GM21423 (cell line): ENCODE measurements around the gene CLN6.
"Not testable (repeated sequence)": the region's sequence is repeated elsewhere in the genome, so short reads cannot be mapped to it uniquely, and the experiment has no call there.

Source experiments
- ATAC-seq: cut with Tn5 transposase; IDR thresholded peaks from one replicate; pipeline ENCODE4 v1.9.1; 2021; ENCODE audit warnings: mild to moderate bottlenecking, moderate library complexity; ENCODE audit not compliant: unreplicated experiment

The CLN6 gene

DNA sequence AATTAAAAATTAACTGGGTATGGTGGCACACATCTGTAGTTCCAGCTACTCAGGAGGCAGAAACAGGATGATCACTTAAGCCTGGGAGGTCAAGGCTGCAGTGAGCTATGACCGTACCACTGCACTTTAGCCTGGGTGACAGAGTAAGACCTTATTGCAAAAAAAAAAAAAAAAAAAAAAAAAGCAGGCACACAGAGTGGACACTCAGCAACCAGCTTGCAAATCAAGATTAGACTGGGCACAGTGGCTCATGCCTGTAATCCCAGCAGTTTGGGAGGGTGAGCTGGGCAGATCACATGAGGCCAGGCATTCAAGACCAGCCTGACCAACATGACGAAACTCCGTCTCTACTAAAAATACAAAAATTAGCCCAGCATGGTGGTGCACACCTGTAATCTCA lies 5.4 kb downstream of the CLN6 start:
- ATAC-seq: no peak

DNA sequence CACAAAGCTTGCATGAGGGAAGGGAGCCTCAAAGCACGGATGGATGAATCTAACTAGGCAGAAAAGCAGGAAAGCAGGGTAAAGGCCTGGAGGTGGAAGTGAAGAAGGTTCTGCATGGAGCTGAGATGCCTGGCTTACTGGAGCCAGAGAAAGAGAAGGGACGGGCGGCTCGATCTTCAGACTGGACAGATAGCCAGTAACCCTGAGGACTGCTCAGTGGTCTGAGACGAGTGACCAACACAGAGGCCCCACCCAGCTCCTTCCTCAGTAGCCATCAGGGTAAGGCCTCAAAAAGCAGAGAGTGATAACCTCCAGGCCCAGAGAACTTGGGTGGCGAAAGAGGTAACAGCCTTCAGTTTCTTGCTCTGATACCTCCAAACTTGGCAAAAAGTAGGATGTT lies 6.4 kb downstream of the CLN6 start:
- ATAC-seq: no peak

DNA sequence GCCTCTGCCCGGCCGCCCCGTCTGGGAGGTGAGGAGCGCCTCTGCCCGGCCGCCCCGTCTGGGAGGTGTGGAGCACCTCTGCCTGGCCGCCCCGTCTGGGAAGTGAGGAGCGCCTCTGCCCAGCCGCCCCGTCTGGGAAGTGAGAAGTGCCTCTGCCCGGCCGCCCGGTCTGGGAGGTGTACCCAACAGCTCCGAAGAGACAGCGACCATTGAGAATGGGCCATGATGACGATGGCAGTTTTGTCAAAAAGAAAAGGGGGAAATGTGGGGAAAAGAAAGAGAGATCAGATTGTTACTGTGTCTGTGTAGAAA lies 7.1 kb downstream of the CLN6 start:
- not testable (repeated sequence) for ATAC-seq

DNA sequence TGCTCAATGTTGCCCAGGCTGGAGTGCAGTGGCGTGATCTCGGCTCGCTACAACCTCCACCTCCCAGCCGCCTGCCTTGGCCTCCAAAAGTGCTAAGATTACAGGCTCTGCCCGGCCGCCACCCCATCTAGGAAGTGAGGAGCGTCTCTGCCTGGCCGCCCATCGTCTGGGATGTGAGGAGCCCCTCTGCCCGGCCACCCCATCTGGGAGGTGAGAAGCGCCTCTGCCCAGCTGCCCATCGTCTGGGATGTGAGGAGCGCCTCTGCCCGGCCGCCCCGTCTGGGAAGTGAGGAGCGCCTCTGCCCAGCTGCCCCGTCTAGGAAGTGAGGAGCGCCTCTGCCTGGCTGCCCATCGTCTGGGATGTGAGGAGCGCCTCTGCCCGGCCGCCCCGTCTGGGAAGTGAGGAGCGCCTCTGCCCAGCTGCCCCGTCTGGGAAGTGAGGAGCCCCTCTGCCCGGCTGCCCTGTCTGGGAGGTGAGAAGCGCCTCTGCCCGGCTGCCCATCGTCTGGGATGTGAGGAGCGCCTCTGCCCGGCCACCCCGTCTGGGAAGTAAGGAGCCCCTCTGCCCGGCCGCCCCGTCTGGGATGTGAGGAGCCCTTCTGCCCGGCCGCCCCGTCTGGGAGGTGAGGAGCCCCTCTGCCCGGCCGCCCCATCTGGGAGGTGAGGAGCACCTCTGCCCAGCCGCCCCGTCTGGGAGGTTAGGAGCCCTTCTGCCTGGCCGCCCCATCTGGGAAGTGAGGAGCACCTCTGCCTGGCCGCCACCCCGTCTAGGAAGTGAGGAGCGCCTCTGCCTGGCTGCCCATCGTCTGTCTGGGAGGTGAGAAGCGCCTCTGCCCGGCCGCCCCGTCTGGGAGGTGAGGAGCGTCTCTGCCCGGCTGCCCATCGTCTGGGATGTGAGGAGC lies 7.7 kb downstream of the CLN6 start:
- not testable (repeated sequence) for ATAC-seq

DNA sequence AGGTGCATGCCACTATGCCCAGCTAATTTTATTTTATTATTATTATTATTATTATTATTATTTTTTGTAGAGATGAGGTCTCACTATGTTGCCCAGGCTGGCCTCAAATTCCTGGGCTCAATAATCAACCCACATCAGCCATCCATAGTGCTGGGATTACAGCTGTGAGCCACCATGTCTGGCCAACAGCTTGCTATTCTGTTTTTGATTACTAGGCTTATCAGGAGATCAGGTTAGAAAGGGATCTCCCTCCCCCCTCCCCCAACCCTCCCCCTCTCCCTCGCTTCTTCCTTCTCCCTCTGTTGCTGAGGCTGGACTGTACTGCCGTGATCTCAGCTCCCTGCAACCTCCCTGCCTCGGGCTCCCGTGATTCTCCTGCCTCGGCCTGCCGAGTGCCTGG lies 8.6 kb downstream of the CLN6 start:
- no peak for ATAC-seq

DNA sequence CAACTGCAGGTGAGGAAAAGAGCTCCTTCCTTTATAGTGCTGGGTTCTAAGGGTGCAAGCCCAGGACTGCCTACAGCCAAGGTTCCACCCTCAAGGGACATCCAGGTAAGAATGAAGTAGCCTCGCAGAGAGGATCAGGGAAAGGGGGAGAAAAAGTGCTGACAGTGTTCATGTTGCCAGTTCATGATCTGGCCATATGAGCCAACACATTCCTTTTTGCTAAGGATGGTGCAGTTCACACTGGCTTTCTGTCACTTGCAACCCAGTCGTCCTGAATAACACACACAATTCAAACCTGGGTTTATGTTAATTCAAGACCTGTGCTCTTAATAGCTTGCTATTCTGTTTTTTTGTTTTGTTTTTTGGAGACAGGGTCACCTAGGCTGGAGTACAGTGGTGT lies 9.0 kb downstream of the CLN6 start:
- no peak for ATAC-seq

DNA sequence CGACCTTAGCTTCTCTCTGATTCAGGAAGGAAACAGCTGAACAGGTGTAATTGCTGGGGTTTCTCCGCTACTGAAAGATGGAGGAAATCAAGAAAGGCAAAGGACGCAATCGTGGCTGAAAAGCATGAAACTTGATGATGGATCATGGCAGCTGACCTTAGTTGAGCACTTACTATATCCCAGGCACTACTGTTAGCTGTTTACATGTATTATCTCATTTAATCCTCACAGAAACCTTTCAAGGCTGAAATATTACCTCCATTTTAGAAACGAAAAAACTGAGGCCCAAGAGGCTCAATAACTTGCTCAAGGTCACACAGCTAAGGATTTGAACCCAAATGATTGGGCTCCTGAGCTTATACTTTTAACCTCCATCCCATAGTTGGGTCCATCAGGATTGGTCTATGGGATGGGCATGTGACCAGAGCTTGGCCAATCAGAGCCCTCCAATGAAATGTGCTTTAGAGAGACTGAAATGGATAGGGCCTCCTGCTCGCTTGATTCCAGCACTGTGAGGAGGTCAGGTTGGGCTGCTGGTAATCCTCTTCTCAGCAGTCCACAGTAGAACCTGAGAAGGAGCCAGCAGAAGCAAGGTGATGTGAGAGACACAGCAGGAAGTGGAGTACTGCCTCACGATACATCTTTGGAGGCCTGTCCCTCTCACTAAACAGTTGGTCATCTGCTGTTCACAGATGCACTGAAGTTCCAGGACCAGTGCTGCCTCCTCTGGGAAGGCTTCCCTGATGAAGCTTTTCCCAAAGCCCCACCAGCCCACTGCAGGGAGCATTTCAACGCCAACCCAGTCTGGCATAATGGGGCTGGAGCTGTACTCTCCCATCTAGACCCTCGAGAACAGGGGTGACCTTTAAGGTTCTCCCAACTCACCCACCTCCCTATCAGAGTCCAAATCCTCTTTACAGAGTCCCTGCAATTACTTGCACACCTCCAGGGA lies 10.4 kb downstream of the CLN6 start:
- ATAC-seq: no peak

DNA sequence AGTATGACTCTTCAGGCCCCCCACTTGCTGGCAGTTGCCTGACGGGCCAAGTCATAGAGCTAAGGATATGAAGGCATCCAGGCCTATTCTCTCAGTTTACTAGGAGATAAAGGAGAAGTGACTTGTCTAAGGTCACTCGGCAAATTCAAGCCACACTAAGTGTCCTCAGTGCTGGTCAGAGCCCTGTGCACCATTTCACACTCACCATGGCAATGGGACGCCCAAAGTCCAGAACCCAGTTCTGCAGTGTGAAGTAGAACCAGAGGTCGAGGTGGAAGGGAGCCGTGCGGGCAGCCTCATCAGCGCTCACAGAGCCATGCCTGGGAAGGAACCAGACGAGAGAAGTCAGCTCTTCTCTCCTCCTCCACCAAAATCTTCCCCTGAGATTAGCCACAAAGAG lies 11.2 kb downstream of the CLN6 start:
- no peak for ATAC-seq

DNA sequence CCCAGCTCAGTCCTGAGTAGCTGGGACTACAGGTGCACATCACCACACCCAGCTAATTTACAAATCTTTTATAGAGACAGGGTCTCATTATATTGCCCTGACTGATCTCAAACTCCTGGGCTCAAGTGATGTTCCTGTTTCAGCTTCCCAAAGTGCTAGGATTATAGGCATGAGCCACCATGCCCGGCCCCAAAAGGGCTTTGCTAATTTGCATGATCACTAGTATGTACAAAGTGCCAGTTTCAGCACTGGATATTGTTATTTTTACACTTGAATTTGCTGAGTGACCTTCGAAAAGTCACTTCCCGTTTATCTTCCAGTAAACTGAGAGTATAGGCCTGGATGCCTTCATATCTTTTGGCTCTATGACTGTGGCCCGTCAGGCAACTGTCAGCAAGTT lies 12.2 kb downstream of the CLN6 start:
- no peak for ATAC-seq

DNA sequence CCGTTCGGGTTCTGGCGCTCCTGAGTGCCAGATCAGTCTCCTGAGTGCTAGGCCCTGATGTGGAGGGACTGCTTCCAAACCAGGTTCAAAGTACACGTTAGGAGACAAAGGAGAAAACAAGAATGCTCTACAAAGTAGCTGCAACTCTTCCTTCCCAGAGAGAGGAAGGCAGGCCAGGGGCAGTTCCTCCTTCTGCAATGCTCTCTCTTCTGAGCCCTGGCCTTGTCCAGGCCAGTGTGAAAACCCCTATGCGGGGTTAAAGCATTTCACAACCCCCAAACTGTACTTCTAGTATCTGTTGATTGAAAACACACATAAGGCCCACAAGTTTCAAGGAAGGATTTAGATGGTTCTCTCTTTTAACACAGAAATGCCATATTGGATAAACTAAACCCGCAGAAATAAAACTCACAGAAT lies 14.7 kb downstream of the CLN6 start:
- ATAC-seq: no peak

DNA sequence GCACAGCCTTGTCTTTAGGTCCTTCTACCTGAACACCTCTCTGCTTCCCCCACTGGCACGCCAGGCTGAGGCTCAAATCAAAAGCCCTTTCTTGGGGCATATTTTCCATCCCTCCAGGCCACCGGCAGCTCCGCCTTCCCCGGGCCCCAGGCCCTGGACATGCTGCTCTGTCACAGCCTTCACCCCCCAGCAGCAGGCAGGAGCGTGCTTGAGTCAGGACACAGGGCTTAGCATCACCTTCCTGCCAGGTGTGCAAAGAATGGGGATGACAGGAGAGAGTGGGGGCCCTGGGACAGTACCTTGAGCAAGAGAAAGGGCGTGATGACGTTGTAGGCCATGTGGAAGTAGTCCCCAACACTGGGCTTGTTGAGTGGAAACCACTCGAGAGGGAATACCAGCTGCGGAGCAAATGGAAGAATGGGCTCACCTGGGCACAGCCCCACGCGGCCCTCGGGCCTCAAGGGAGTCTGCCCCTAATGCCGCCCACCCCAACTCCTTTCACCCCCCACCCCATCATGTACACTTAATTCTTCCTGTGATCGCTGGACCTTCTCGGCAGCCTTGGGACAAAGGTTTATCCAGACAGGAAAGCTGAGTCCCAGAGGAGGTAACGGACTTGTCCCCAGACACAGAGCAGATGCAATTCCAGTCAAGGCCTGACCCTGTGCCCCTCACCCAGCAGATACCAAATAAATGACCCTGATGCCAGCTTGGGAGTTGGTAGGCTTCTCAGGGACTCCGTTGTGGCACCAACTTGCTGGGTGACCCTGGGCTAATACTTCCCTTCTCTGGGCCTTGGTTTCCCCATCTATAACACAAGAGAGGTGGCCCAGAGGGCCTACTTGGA lies 15.3 kb downstream of the CLN6 start:
- ATAC-seq: no peak

DNA sequence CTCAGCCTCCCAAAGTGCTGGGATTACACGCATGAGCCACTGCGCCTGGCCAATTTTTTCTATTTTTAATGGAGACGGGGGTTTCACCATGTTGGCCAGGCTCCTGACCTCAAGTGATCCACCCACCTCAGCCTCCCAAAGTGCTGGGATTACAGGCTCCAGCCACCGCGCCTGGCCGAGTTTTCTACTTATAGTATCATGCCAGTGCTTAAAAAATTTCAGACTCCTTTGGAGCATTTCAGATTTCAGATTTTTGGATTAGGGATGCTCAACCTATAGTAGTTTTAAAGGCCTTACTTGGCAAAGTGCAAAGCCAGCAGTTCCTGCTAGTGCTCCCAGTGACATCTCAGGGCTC lies 16.1 kb downstream of the CLN6 start:
- not testable (repeated sequence) for ATAC-seq

DNA sequence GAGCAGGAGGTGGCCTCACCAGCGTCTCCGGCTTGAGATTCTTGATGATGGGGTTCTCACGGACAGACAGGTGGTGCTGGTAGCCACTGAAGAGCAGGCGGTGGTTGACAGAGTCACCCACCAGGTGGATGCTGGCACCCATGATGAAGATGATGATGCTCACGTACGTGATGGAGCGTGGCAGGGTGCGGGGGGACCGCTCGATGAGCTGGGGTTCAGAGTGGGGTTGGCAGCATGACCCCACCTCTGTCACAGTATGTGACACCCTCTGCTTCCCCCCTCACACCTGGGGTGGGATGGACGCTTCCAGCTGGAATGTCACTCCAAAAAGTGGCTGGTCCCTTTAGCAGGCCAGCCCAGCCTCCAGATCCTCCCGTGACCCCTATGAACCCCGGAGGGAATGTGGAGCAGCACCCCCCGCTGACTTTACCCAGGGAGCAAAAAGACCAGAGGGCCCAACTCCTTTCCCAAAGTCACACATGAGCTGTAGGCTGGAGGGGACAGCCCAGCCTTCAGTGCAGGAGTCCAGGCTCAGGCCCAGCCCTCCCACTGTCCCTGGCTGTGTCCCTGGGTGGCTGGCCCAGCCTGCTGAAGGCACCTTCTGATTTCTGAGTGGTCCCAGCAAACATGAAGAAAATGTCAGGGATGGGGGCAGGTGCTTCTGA lies 17.7 kb downstream of the CLN6 start:
- ATAC-seq: no peak

DNA sequence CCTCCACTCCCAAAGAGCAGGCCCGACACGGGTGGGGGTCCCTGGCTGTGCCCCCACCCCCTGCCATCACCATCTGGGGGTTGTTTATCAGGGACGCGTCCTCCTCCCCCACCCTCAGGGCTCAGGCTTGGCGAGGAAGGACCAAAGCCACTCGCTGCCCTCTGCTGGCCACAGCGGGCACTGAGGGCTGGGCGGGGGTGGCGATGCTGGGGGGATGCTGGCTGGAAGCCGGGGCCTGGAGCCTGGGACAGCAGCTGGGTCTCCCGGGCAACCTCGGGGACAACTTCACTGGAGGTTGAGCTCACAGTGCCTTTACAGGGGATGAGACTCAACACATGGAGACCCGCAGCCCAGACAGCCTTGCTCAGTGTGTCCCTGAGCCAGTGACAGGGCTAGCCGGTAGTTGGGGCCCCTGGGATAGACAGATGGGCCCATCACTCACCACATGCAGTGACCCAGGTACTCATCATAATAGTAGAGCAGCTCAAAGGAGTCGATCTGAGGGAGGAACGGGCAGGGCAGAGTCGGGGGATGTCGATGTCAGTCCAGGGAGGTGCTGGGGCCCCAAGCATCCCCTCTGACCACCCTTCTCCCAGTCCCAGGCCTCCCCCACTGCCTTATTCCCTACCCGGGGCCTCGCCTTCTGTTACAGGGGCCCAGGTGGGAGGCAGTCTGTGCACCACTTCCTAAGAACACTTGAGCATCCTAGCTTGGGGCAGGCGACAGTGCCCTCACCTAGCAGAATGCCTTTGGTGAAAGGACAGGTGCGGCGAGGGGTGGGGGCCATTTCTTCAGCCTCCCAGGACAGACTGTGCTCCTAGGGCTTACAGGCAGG lies 18.5 kb downstream of the CLN6 start:
- ATAC-seq: no peak

DNA sequence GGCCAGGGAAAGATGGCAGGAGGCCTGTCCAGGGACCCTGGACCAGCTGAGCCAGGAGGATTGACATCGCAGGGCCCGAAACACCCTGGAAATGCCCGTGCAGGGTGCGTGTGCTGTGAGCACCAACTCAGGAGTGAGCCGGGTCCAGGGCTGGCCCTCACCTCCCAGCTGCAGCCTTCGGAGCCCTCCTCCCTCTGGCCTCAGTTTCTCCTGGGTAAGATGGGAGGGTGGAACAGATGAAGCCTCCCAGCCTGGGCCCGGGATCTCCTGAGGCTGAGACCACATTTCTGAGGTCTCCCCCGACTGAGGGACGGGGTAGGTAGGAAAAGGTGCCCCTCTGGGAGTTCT lies 19.1 kb downstream of the CLN6 start:
- ATAC-seq: no peak

DNA sequence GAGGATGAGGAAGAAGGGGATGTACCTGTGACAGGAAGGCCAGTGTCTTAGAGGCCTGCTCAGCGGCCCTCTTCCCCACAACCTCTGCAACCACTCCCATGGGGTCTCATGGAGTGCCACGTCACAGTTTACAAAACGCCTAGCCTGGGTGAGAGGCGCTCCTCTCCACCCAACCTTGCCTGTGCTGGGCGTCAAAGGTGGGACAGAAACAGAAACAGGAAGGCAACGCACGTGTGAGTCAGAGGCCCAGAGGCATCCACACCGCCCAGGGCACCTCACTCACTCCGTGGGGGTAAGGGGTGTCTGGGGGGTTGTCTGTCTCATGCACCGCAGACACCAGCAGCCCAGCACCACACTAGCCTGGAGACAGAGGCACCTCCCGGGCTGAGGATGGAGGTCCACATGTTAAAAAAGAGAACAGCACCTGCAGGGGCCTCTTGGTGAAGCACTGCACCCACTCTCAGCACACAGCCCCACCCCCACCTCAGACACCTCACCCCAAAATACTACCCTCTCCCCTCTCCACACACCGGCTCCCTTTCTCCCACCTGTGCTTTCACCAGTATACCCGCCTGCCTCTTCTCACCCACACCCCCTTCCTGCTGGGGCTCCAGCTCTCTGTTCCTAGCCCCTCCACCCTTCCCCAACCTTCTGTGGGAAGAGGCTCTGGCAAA lies 19.7 kb downstream of the CLN6 start:
- peak; percentile 48 for ATAC-seq

DNA sequence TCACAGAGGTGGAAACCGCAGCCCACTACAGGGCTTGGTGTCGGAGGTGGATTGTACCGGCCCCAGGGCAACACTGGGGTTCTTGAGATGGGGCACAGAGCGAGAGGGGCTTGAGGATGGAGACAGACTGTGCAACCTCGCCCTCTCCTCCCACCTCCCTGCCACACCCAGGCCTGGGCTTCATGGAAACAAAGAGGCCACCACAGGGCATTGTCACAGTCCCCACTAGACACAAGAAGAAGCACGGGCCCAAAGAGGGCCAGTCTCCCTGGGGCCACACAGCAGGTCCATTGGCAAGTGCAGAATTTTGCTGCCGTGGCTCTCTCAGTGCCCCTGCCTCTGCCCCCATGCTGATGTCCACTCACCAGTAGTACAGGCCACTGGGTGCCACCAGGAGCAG lies 20.3 kb downstream of the CLN6 start:
- ATAC-seq: no peak

DNA sequence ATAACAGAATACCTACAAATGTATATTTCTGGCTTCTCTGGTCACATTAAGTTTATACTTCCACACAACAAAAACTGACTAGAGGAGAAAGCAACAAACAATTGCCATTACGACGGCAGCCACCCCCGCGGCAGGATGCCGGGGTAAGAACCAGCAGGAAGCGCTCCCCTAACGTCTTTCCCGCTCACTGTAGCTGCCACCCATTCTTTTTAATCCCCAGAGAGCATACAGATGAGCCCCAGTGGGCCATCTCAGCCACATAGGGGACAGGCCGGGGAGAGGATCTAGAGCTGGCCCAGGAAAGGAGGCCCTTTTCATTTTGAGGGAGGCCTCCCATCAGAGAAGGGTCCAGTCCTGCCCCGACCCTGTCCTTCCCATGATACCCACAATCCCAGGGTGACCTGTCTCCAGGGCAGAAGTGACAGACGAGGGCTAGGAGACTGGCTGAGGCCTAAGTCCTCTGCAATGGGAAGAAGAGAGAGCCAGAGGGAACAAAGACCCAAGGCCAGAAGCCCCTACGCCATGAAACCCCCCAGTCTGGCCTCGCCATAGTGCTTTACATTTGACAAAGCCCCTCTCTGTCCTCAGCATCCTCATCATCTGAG lies 20.8 kb downstream of the CLN6 start:
- ATAC-seq: no peak

DNA sequence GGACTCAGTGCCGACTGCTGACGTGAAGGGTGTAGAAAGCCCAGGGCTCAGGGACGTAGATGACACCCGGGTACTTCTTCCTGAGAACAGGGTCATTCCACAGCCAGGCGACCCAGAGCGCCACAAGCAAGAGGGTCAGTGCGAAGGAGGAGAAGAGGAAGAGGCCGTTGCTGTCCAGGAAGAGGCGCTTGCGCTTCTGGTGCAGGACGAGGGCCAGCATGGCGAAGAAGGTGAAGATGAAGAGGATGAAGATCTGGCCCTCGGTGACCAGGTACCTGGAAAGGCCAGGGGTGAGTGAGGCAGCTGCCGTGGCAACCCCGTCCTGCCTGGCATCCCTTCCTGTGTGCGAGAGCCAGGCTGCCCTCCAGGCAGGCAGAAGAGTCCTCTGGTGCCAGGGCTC lies 21.4 kb downstream of the CLN6 start:
- no peak for ATAC-seq
